Parathyroid adenoma (tissue), 2 donors: ENCODE data around the gene FAM184B.

Source experiments
- H2AFZ ChIP-seq: fragments of 300-600 bp; sonication (generic); one replicate; pipeline ENCODE4 v1.7.0; 2017; ENCODE audit warnings: antibody characterized with exemption, mild to moderate bottlenecking
- H3K27ac ChIP-seq: fragments of 300-600 bp; sonication (generic); one replicate; pipeline ENCODE4 v1.7.0; 2017
- H3K27me3 ChIP-seq: fragments of 300-600 bp; sonication (generic); one replicate; pipeline ENCODE4 v1.7.0; 2017; ENCODE audit warnings: low read length; ENCODE audit not compliant: control insufficient read depth, insufficient read depth
- H3K36me3 ChIP-seq: fragments of 300-600 bp; sonication (generic); one replicate; pipeline ENCODE4 v1.7.0; 2017; ENCODE audit warnings: low read length; ENCODE audit not compliant: control insufficient read depth, insufficient read depth
- H3K4me1 ChIP-seq: fragments of 300-600 bp; sonication (generic); one replicate; pipeline ENCODE4 v1.7.0; 2017; ENCODE audit warnings: control low read depth
- H3K4me2 ChIP-seq: fragments of 300-600 bp; sonication (generic); one replicate; pipeline ENCODE4 v1.7.0; 2017; ENCODE audit warnings: low read length
- H3K4me3 ChIP-seq: fragments of 300-600 bp; sonication (generic); one replicate; pipeline ENCODE4 v1.7.0; 2017; ENCODE audit warnings: low read depth, low read length
- H3K79me2 ChIP-seq: fragments of 300-600 bp; sonication (generic); one replicate; pipeline ENCODE4 v1.7.0; 2017; ENCODE audit warnings: control low read depth
- H3K9ac ChIP-seq: fragments of 300-600 bp; sonication (generic); one replicate; pipeline ENCODE4 v1.7.0; 2017; ENCODE audit warnings: mild to moderate bottlenecking
- H3K9me3 ChIP-seq: fragments of 300-600 bp; sonication (generic); one replicate; pipeline ENCODE4 v1.7.0; 2017; ENCODE audit warnings: low read length; ENCODE audit not compliant: control insufficient read depth
- TF ChIP-seq, protein P1 (sequence below): fragments of 300-600 bp; sonication (generic); IDR thresholded peaks from one replicate; pipeline ENCODE4 v1.7.0; 2017; ENCODE audit warnings: antibody characterized with exemption, mild to moderate bottlenecking
- donor health status: primary hyperparathyroidism.

Gene FAM184B

DNA sequence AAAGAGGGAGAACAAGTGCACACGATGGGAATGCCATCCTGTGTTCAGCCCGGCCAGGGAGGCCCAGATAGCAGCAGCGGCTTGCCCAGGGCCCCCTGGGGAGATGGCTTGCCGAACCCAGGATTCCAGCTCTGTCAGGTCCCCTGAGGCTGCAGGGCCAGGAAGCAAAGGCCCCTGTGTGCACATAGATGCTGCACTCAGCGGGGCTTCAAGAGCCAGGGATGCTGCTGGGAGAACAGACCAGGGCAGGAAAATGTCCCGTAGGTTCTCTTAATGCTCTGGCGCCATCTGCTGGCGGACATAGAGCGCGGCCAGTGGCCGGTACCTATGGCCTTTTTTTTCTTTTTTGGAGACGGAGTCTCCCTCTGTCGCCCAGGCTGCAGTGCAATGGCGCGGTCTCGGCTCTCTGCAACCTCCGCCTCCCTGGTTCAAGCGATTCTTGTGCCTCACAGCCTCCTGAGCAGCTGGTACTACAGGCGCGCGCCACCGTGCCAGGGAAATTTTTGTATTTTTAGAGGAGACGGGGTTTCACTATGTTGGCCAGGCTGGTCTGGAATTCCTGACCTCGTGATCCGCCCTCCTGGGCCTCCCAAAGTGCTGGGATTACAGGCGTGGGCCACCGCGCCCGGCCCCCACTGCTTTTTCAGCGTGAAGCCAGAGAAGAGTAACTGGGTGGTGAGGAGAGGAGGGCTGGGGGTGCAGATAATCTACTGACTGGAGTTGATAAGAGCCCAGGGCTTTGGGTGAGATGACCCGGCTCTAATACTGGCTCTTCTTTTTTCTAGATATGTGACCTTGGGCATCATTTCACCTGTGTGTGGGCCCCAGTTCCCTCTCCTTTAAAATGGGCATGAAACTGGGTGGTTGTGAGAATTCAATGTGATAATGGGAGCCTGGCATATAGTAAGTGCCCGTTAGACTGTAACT is 144.5 kb downstream of the FAM184B start:
- no peak overlapping the region for H2AFZ ChIP-seq
- no peak overlapping the region for H3K27ac ChIP-seq

GRCh38 chr4:17636341-17636695 is 145.1 kb downstream of the FAM184B start:
- Histone ChIP-seq H3K9ac (no peak overlapping the region), H2AFZ (no peak overlapping the region), H3K9me3 (no peaks in the 10 kb centered on the region), H3K4me1 (no peaks in the 10 kb centered on the region), H3K79me2 (no peaks in the 10 kb centered on the region), H3K27ac (no peak overlapping the region), H3K27me3 (no peaks in the 10 kb centered on the region), H3K4me3 (no peak overlapping the region), H3K36me3 (no peaks in the 10 kb centered on the region), H3K4me2 (no peak overlapping the region)
- TF ChIP-seq, protein P1, sequence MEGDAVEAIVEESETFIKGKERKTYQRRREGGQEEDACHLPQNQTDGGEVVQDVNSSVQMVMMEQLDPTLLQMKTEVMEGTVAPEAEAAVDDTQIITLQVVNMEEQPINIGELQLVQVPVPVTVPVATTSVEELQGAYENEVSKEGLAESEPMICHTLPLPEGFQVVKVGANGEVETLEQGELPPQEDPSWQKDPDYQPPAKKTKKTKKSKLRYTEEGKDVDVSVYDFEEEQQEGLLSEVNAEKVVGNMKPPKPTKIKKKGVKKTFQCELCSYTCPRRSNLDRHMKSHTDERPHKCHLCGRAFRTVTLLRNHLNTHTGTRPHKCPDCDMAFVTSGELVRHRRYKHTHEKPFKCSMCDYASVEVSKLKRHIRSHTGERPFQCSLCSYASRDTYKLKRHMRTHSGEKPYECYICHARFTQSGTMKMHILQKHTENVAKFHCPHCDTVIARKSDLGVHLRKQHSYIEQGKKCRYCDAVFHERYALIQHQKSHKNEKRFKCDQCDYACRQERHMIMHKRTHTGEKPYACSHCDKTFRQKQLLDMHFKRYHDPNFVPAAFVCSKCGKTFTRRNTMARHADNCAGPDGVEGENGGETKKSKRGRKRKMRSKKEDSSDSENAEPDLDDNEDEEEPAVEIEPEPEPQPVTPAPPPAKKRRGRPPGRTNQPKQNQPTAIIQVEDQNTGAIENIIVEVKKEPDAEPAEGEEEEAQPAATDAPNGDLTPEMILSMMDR = no peak

More for the DNA sequence above, 144.5 kb downstream of the FAM184B start:
- no peaks in the 10 kb centered on the region for H3K27me3 ChIP-seq
- no peaks in the 10 kb centered on the region for H3K9me3 ChIP-seq
- no peaks in the 10 kb centered on the region for H3K4me1 ChIP-seq
- no peak overlapping the region for H3K4me2 ChIP-seq
- H3K4me3 ChIP-seq = no peak overlapping the region
- H3K9ac ChIP-seq = no peak overlapping the region
- H3K36me3 ChIP-seq = no peaks in the 10 kb centered on the region
- H3K79me2 ChIP-seq = no peaks in the 10 kb centered on the region
- TF ChIP-seq, protein P1 = peak; percentile 66

GRCh38 chr4:17635056-17635455 is 146.4 kb downstream of the FAM184B start:
- H3K4me3 ChIP-seq = no peak overlapping the region
- H3K79me2 ChIP-seq = no peaks in the 10 kb centered on the region
- no peaks in the 10 kb centered on the region for H3K36me3 ChIP-seq
- no peaks in the 10 kb centered on the region for H3K27me3 ChIP-seq
- H3K4me2 ChIP-seq = no peak overlapping the region
- H3K4me1 ChIP-seq = no peaks in the 10 kb centered on the region
- no peaks in the 10 kb centered on the region for H3K9me3 ChIP-seq
- TF ChIP-seq, protein P1 = no peak
- no peak overlapping the region for H2AFZ ChIP-seq
- H3K27ac ChIP-seq = no peak overlapping the region
- no peak overlapping the region for H3K9ac ChIP-seq

GRCh38 chr4:17633600-17633999 is 147.8 kb downstream of the FAM184B start:
- Histone ChIP-seq H2AFZ (no peak overlapping the region), H3K4me2 (no peak overlapping the region), H3K4me1 (no peaks in the 10 kb centered on the region), H3K27me3 (no peaks in the 10 kb centered on the region), H3K4me3 (no peak overlapping the region), H3K79me2 (no peaks in the 10 kb centered on the region), H3K9ac (no peak overlapping the region), H3K27ac (no peak overlapping the region), H3K36me3 (no peaks in the 10 kb centered on the region), H3K9me3 (no peaks in the 10 kb centered on the region)
- TF ChIP-seq, protein P1 = no peak

- Histone ChIP-seq H3K4me3 (no peak overlapping the region), H3K36me3 (no peaks in the 10 kb centered on the region), H3K27ac (no peak overlapping the region), H3K27me3 (no peaks in the 10 kb centered on the region), H2AFZ (no peak overlapping the region), H3K79me2 (no peaks in the 10 kb centered on the region), H3K4me1 (no peaks in the 10 kb centered on the region), H3K9me3 (no peaks in the 10 kb centered on the region), H3K9ac (no peak overlapping the region), H3K4me2 (no peak overlapping the region)
- TF ChIP-seq, protein P1 = no peak
Measured at GRCh38 chr4:17630228-17630627, 151.2 kb downstream of the FAM184B start.
